HL-60/S4 (cell line): ENCODE results near the gene HARS1.
"Not testable (repeated sequence)": the region's sequence is repeated elsewhere in the genome, so short reads cannot be mapped to it uniquely, and the experiment has no call there.

Experiments
- in situ Hi-C: fragments of 300-500 bp; cut with MboI; formaldehyde crosslinking; loops from 2 replicates; pipeline ENCODE4 v1.14.3; 2022; ENCODE audit warnings: low sequenced_read_pairs

HARS1 gene, protein sequence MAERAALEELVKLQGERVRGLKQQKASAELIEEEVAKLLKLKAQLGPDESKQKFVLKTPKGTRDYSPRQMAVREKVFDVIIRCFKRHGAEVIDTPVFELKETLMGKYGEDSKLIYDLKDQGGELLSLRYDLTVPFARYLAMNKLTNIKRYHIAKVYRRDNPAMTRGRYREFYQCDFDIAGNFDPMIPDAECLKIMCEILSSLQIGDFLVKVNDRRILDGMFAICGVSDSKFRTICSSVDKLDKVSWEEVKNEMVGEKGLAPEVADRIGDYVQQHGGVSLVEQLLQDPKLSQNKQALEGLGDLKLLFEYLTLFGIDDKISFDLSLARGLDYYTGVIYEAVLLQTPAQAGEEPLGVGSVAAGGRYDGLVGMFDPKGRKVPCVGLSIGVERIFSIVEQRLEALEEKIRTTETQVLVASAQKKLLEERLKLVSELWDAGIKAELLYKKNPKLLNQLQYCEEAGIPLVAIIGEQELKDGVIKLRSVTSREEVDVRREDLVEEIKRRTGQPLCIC

DNA sequence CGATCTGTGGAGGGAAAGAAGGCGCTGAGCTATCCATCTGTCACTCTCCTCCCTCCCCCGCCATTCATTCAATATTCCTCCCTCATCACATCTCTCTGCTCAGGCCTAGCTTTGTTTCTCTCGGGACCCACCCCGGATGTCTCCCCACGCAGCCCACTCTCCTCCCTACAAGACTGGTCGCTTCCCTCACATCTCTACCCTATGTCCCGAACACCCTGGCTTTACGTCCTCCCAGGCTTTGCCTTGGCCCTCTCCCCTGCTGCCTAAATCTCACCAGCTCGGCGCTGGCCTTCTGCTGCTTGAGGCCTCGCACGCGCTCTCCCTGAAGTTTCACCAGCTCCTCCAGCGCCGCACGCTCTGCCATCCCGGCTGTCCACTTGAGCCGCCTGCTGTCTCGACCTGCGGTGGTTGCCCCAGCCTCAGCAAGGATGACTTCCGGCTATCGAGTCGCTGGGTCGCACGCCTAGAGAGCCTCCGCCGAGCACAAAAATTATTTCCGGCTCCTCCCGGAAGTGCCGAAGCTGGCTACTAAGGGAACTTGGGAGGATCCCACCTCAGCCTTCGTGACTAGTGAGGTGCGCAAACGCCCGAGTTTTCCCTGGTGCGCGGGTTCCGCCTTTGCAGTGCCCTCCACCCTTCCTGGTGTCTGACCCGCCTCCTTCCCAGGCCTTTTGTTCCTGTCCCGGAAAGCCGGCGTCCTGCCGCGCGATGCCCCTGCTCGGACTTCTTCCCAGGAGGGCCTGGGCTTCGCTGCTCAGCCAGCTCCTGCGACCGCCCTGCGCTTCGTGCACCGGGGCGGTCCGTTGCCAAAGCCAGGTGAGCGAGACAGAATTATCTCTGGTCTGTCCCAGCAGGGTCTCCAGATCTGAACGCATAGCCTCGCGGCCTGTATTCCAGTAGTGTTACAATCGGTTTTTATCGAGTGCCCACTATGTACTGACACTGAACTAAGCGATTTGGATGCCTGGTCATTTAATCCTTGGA is at the start of gene HARS1, which contains the start of gene HARS2:
TSS of gene HARS1 (minus strand) at position 430 of the 984 bp plus-strand sequence. CDS start at position 364, 66 bp downstream.
TSS of gene HARS2 (plus strand) at position 515 of the 984 bp plus-strand sequence. CDS start at position 709, 194 bp downstream.
- in situ Hi-C loops = loop anchor here (25.0 kb wide), 1 partner anchor 921 kb away; the partner anchor contains the start of gene DIAPH1

DNA sequence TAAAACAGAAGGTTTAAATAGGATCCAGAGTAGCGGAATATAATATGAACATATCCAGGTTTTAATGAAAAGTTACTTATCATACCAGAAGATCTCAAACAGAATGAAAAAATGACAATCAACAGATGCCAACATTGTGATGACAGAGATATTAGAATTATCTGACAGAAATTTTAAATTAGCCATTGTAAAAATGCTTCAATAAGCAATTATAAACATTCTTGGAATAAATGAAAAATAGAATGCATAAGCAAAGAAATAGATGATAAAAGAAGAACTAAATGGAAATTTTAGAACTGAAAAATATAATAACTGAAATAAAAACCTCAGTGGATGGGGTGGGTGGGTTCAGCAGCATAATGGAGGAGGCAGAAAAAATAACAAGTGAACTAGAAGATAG is 46.3 kb upstream of the HARS1 start:
- in situ Hi-C loops = no loop called here

DNA sequence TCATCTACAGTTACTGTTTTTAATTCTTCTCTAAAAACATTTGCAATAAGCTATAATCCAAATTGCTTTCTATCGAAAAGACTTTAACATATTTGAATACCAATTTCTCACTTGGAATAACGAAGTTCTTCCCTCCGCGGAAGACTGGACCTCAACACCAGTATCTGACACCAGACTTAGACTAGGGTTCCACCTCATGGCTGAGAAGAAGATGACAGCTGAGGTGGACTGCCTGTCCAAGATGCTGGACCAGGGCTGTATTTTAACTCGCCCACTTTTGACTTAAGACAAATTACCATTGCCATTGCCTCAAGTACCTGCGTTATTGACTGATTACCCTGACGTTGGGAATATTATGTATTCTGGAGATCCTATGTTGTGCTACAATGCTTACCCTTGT is 43.2 kb upstream of the HARS1 start:
- in situ Hi-C loops = no loop called here

DNA sequence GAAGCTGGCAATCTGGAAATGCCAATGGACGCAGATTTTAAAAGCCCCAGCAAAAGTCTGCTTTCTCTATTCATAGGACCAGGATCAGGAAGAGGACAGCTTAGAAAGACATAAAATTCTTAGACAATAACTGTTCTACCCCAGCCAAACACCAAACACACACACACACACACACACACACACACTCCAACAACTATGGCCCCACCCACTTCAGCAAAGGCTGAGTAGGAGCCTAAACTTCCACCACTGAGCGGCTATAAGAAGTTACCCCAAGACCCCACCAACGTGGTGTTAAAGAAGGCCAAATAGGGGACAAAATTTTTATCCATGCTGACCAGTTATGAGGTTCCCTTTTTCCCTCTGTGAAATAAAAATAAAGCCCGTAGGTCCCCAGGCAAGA is 41.9 kb upstream of the HARS1 start:
- in situ Hi-C loops = no loop called here

DNA sequence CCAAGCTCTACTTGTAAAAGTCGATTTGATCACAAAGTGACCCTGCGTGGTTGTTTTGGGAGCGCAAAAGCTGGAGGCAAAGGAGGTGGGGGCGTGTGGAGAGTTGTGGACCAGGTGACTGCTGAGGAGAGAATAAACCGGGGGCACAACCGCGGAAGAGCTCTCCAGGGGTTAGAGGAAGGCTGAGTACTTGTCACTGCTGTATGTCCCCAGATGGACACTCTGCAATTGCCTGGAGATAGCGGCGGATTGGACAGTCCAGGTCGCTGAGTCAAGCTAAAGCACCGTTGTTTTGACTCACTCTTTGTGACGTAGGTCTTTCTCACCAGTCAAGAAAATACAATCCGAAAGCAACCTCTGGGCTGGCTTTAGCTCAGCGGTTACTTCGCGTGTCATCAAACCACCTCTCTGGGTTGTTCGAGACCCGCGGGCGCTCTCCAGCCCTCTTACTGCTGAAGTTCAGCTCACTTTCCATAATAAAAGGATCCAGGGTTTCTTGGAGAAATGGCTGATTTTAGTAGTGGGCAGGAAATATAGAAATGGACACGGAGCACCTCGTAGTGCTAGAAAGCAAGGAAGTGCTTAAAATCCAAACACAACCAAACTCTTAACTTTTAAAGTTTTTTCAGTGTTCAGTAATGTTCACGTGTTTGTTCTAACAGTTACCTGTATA is 34.8 kb upstream of the HARS1 start:
- in situ Hi-C loops = no loop called here

DNA sequence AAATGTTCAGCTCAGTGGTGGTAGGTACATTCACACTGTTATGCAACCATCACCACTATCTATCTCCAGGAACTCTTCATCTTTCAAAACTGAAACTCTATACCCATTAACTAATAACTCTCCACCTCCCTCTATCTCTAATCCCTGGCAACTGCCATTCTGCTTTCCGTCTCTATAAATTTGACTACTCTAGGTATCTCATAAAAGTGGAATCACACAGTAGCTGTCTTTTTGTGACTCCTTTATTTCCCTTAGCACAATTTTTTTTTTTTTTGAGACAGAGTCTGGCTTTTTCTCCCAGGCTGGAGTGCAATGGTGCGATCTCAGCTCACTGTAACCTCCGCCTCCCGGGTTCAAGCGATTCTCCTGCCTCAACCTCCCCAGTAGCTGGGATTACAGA is 30.2 kb upstream of the HARS1 start:
- in situ Hi-C loops = not testable (repeated sequence)

DNA sequence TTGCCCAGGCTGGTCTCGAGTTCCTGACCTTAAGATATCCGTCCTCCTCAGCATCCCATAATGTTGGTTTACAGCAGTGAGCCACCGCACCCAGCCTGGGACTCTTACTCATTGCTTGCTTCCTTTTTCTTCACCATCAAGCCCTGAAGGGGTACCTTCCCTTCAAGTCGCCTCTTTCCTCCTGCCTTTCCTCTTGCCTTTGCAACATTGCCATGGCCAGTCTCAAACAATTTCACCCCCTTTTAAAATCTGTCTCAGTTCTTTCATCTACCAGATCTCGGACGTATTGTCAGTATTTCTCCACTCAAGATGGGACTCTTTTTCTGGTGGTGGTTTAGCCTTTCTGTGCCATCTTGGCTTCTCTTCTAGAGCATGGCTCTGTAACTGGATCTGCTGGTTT is 29.6 kb upstream of the HARS1 start:
- in situ Hi-C loops = not testable (repeated sequence)

DNA sequence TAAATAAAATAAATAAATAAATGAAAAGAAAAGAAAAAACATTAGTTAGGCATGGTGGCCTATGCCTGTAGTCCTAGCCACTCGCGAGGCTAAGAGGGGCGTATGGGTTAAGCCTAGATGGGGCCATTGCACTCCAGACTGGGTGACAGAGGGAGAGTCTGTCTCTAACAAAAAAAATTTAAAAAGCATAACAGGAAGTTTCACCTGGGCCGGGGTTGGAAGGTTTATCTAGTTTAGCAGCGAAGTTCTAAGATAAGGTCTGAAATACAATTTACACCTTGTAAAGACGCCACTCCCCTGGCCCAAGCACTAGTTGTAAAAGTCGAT is 27.1 kb upstream of the HARS1 start:
- in situ Hi-C loops = loop anchor here (10.0 kb wide), 1 partner anchor 473 kb away; no protein-coding TSS in a partner anchor

DNA sequence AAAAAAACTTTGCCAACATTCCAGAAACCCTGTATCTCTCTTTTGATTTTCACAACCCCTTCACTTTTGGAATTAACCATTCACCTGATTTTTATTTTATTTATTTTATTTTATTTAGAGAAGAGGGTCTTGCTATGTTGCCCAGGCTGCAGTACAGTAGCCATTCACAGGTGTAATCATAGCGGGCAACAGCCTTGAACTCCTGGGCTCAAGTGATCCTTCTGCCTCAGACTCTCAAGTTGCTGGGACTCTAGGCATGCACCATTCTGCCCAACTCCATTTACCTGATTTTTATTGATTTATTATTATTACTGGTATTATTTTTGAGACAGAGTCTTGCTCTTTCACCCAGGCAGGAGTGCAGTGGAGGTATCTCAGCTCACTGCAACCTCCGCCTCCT is 25.1 kb upstream of the HARS1 start:
- in situ Hi-C loops = loop anchor here (10.0 kb wide), 1 partner anchor 471 kb away; no protein-coding TSS in a partner anchor

DNA sequence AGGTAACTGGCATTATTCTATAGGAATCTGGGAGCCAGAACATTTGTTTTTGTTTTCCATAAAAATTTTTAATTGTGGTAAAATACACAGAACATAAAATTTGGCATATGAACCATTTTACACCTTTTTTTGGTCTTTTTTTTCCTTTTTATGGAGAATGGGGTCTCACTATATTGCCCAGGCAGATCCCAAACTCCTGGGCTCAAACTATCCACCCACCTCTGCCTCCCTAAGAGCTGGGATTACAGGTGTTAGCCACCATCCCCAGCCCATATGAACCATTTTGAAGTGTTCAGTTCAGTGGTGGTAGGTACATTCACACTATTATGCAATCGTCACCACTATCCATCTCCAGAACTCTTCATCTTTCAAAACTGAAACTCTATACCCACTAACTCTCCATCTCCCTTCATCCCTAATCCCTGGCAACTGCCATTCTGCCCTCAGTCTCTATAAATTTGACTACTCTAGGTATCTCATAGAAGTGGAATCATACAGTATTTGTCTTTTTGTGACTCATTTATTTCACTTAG is 22.5 kb upstream of the HARS1 start:
- in situ Hi-C loops = loop anchor here (5.0 to 10.0 kb wide), 2 partner anchors 346 to 469 kb away; no protein-coding TSS in a partner anchor

DNA sequence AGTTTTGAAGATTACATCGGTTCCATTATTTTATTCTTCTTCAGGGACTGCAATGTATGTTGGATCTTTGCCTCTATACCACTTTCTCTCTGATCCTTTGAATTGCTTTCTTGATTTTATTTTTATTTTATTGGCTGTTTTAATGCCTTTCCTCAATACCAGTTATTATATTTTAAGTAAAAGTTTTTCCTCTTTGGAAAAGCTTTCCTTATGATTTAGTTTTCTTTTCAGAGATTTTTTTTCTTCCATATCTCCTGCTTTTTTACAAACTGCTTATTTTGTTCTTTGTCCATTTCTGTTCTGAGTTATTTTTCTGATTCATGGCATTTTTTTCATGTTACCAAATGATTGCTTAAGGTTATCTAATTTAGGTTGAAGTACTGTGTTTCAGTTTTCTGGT is 20.6 kb upstream of the HARS1 start:
- in situ Hi-C loops = loop anchor here (5.0 to 10.0 kb wide), 2 partner anchors 344 to 467 kb away; no protein-coding TSS in a partner anchor

DNA sequence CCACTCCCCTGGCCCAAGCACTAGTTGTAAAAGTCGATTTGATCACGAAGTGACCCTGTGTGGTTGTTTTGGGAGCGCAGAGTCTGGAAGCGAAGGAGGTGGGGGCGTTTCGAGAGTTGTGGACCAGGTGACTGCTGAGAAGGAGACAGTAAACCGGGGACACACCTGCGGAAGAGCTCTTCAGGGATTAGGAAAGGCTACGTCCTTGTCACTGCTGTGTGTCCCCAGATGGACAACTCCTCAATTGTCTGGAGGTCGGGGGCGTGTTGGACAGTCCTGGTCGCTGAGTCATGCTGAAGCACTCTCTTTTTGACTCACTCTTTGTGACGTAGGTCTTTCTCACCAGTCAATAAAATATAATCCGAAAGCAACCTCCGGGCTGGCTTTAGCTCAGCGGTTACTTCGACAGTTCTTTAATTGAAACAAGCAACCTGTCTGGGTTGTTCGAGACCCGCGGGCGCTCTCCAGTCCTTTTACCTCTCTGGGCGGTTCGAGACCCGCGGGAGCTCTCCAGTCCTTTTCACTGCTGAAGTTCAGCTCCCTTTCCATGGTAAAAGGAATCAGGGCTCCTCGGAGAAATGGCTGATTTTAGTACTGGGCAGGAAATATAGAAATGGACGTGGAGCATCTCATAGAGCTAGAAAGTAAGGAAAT is 19.9 kb upstream of the HARS1 start:
- in situ Hi-C loops = loop anchor here (5.0 to 10.0 kb wide), 2 partner anchors 344 to 466 kb away; no protein-coding TSS in a partner anchor

DNA sequence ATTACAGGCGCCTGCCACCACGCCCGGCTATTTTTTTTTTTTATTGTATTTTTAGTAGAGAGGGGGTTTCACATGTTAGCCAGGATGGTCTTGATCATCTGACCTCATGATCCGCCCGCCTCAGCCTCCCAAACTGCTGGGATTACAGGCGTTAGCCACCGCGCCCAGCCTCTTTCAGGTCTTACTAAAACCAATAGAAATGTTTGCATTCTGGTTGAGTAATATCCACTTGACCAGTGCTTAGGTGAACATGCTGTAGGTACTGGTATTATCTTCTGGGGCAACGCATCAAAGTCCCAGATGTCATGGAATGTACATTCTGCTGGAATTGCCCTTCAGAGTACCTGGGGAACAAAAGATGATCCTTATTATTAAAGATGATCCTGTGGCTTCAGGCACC is 17.6 kb upstream of the HARS1 start:
- in situ Hi-C loops = loop anchor here (10.0 kb wide), 1 partner anchor 144 kb away; the partner anchor contains the start of genes APBB3 and SLC35A4

DNA sequence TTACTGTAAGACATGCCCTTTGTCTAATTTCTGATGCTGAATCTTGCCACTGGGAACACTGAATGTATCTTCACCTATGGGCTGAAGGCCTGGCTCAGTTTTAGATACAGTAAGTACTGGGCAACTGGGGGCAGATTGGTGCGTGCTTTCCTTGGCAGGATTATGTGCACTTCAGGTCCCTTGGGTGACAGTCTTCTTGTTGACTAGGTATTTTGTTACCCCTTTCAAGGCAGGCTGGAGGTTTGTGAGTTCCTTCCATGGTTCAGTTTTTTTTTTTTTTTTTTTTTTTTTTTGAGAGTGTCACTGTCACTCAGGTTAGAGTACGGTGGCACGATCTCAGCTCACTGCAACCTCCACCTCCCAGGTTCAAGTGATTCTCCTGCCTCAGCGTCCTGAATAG is 16.6 kb upstream of the HARS1 start:
- in situ Hi-C loops = loop anchor here (10.0 kb wide), 1 partner anchor 143 kb away; the partner anchor contains the start of genes APBB3 and SLC35A4

DNA sequence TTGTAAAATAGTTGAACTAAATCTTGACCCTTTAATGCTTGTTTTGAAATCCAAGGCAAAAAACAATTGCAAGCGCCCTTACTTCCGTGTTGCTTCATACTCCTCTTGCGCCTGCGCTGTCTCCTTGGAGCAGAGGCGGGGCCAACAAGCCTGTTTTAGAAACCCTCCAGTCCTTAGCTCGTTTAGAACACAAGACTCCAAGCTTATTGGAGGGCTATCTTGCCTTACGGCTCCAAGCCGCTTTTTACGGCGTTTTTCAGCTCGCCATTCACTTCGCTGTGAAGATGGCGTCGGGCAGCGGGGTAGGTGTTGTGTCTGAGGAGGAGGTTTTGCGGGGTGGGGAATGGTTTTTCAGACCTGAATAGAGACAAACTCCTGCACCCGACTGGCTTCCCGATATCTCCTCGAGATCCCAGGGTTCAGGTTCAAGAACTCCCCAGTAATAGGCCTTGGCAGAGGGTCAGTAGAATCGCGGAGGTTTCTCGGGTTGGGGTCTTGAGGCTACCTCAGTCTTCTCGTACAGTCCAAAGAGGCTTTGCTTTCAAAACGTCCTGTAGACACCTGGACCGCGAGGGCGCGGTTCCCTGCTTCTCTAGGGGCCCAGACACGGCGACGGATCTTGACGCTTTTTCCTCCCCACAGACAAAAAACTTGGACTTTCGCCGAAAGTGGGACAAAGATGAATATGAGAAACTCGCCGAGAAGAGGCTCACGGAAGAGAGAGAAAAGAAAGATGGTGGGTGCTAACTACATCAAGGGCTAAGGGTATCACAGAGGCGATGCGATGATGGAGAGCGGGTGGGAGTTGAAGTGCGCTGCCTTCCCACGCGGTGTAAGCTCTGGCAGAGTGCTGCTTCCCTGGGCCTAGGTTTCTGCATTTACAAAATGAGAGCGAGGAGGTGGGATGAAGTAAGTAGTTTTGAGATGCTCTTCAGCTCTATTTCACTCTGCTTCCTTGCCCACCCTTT is 9.3 kb upstream of the HARS1 start, which contains the start of gene ZMAT2:
TSS of gene ZMAT2 (plus strand) at position 271 of the 968 bp plus-strand sequence. CDS start at position 285, 14 bp downstream.
- in situ Hi-C loops = loop anchor here (10.0 kb wide), 1 partner anchor 136 kb away; the partner anchor contains the start of genes APBB3 and SLC35A4

DNA sequence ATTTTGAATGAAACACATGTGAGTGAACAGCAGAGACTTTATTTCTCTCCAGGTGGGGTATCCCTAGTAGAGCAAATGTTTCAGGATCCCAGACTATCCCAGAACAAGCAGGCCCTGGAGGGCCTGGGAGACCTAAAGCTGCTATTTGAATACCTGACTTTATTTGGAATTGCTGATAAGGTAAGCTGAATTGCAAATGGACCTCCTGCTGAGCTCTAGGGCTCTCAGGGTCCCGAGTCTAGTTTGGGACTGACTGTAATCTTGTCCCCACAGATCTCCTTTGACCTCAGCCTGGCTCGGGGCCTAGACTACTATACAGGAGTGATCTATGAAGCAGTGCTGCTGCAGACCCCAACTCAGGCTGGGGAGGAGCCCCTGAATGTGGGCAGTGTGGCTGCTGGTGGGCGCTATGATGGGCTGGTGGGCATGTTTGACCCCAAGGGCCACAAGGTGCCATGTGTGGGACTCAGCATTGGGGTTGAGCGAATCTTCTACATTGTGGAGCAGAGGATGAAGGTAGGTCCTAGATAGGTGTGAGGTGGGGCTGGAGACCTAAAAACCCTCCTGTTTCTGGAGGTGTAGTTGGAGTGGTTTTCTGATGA is 5.8 kb upstream of the HARS1 start:
- in situ Hi-C loops = loop anchor here (25.0 kb wide), 1 partner anchor 915 kb away; the partner anchor contains the start of gene DIAPH1

DNA sequence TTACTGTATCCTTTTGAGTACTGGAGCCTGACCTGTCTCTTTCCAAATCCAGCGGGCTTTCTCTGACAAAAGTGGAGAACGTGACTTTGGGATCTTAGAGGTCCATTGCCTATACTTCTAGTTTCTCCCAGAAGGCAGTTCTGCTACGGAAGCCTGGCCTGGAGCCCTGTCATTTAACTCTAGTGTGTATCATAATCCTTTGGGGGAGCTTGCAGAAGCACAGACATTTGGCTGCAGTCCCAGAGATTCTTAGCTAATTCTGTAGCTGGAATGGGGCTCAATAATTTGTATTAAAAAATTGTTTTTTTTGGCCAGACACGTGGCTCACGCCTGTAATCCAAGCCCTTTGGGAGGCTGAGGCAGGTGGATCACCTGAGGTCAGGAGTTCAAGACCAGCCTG is 3.1 kb upstream of the HARS1 start:
- in situ Hi-C loops = loop anchor here (25.0 kb wide), 1 partner anchor 918 kb away; the partner anchor contains the start of gene DIAPH1
